Brain microvascular endothelial cell (primary cell): ENCODE measurements around the gene SMC3.
A peak's percentile ranks its signal among the peaks of the same experiment; 100 is the strongest.

Source experiments
- DNase-seq: peaks from one replicate; pipeline ENCODE4 v3.0.0-alpha.2; 2020
- H3K27ac ChIP-seq: fragments of 250-450 bp; sonication (Bioruptor Pico); 2 replicates; pipeline ENCODE4 v1.5.1; 2020; ENCODE audit warnings: mild to moderate bottlenecking, moderate library complexity
- H3K27me3 ChIP-seq: fragments of 250-450 bp; sonication (Bioruptor Pico); replicated peaks from 2 replicates; pipeline ENCODE4 v1.5.1; 2020; ENCODE audit warnings: mild to moderate bottlenecking
- H3K36me3 ChIP-seq: fragments of 250-450 bp; sonication (Bioruptor Pico); replicated peaks from 2 replicates; pipeline ENCODE4 v1.5.1; 2020; ENCODE audit warnings: mild to moderate bottlenecking
- H3K4me3 ChIP-seq: 2 replicates; pipeline ENCODE4 v1.5.1; 2011; ENCODE audit warnings: low read depth, mild to moderate bottlenecking, control low read depth, low read length, moderate library complexity
- CTCF ChIP-seq: IDR thresholded peaks from 2 replicates; pipeline ENCODE4 v1.5.1; 2011; ENCODE audit warnings: low read depth, mild to moderate bottlenecking, moderate library complexity, low read length, control low read depth, inconsistent platforms; ENCODE audit errors: missing control alignments
- in situ Hi-C: cut with HindIII; loops from 2 replicates; pipeline ENCODE4 v1.10.0; 2017; ENCODE audit warnings: low sequenced_read_pairs, low pct_ligation_motif_present

Gene SMC3

DNA sequence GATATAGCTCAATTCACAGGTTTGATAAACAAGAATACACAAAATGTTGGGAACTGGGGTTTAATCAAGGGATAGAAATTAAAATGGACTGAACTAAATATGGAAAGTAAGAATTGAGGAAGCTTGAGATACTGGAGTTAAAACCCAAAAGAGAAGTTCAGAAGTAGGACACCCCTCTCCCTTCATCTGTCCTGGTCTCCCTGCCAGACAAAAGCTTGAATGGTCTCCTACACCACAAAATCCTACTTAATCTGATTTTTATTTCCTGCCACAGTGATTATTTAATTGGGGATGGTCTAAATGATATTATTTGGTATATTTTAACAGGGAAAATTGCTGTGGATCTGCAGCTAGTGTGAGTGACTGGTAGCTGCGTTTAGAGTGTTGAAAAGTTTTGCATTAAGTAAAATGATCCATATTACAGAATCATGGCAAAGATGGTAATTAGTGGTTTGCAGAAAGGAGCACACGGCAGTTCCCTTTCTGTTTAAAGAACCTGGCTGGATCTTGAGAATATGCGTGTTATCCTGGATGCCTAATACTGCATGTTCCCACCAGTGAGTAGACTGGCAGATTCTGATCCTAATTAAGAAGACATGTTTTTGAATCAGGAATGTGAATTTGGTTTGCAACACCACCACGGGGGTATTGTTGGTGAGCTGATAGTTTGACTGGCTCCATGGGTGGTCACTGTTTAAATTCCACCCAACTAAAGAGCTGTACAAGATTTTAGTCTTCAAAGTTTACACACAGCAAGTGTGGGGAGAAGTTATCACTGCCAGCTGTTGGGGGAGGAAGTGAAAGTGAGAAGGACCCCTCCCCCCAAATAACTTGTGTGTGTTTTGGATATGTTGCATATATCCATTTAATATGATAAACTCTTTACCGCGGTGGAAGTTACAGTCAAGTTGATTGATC is 82.1 kb downstream of the SMC3 start:
- no peak overlapping the region for H3K4me3 ChIP-seq
- no peaks in the 10 kb centered on the region for H3K36me3 ChIP-seq
- TF ChIP-seq CTCF, result no peak
- in situ Hi-C loops, result no loop called here
- H3K27me3 ChIP-seq, result no peaks in the 10 kb centered on the region
- DNase-seq, result no peak
- no peak overlapping the region for H3K27ac ChIP-seq

DNA sequence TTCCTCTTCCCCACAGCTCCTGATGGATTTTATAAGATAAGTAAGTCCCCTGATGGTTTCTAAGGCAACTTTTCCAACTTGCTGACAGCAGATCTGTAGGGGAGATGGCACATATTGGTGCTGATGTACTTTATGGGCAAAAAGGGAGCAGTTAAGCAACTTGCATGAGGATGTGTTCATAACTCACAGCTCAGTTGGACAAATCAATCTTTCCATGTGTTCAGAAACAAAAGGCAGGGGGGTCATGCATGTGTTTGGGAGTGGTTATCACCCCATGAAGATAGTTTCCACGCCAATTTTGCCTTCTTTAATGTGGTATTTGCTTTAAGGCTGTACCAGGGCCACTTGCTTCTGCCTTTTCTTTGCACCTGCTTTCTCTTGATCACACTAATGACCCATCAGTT is 82.8 kb downstream of the SMC3 start:
- no peak for TF ChIP-seq CTCF
- DNase-seq, result no peak
- H3K36me3 ChIP-seq, result no peaks in the 10 kb centered on the region
- H3K4me3 ChIP-seq, result no peak overlapping the region
- H3K27me3 ChIP-seq, result no peaks in the 10 kb centered on the region
- in situ Hi-C loops, result no loop called here
- no peak overlapping the region for H3K27ac ChIP-seq

GRCh38 chr10:110651044-110651958 is 83.8 kb downstream of the SMC3 start:
- H3K4me3 ChIP-seq, result no peak overlapping the region
- TF ChIP-seq CTCF, result peak; percentile 5
- H3K27me3 ChIP-seq, result no peaks in the 10 kb centered on the region
- H3K36me3 ChIP-seq, result no peaks in the 10 kb centered on the region
- in situ Hi-C loops, result no loop called here
- peak overlapping the region; percentile 51 for H3K27ac ChIP-seq
- peak; percentile 92 for DNase-seq

DNA sequence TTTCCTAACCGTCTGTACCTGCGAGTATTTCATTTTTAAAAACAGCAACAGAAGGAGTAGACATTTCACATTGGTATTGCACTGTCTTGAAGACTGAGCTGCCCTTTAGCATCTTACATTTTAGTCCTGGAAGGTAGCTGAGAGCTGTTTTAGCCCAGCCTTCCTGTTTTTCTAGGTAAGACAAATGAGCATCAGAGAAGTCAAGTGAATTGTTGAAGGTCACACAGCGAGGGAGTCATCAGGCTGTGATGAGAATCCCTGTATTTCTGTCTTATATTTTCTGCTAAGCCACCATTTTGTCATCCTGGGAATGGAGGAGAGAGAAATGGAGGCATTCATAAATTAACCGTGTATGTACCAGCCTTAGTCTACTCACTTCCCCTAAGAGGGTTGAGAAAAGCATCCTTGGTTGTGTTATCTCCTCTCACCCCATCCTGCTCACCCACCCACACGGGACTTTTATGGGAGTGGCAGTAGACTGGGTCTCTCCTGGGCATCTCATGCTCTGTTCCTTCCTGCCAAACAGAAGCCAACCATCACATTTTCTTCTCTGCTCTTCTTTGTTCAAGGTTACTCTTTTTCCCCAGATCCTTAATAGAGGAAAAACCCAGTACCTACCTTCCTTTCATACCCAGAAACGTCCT is 85.1 kb downstream of the SMC3 start:
- no peak for DNase-seq
- in situ Hi-C loops, result no loop called here
- peak overlapping the region; percentile 51 for H3K27ac ChIP-seq
- no peak for TF ChIP-seq CTCF
- H3K4me3 ChIP-seq, result no peak overlapping the region
- H3K27me3 ChIP-seq, result no peaks in the 10 kb centered on the region
- H3K36me3 ChIP-seq, result no peaks in the 10 kb centered on the region
